GM20431 (cell line): ENCODE data around the gene COPS4.
"Not testable (repeated sequence)": the region's sequence is repeated elsewhere in the genome, so short reads cannot be mapped to it uniquely, and the experiment has no call there.

Experiments used
- in situ Hi-C: fragments of 300-500 bp; cut with MseI, MboI; formaldehyde crosslinking; loops from one replicate; pipeline ENCODE4 v1.15.0; 2020; ENCODE audit warnings: low sequenced_read_pairs; ENCODE audit not compliant: unreplicated experiment

Gene COPS4

DNA sequence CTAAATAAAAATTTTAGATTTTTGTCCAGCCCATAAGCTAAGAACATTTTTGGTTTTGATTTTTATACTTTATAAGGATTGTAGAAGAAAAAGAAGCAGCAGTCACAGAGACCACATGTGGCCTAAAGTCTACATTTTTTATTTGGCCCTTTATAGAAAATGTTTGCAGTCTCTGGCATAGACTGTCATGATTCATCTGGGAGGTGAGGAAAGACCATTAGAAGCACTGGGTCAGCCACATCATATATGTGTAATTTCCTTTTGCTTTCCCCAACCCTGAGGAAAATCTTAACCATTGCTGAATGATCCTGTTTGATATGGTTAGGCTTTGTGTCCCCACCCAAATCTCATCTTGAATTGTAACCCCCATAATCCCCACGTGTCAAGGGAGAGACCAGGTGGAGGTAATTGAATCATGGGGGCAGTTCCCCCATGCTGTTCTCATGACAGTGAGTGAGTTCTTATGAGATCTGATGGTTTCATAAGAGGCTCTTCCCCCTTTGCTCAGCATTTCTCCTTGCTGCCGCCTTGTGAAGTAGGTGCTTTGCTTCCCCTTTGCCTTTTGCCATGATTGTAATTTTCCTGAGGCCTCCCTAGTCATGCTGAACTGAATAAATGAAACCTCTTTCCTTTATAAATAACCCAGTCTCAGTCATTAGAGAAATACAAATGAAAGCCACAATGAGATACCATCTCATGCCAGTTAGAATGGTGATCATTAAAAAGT, 12.1 kb upstream of the COPS4 start:
- in situ Hi-C loops: no loop called here

- in situ Hi-C loops: not testable (repeated sequence)
Measured at GRCh38 chr4:83023599-83023998, 11.4 kb upstream of the COPS4 start.

- in situ Hi-C loops: no loop called here
Measured at GRCh38 chr4:83024233-83024632, 10.8 kb upstream of the COPS4 start.

- in situ Hi-C loops: no loop called here
Measured at GRCh38 chr4:83025563-83025962, 9.4 kb upstream of the COPS4 start.

DNA sequence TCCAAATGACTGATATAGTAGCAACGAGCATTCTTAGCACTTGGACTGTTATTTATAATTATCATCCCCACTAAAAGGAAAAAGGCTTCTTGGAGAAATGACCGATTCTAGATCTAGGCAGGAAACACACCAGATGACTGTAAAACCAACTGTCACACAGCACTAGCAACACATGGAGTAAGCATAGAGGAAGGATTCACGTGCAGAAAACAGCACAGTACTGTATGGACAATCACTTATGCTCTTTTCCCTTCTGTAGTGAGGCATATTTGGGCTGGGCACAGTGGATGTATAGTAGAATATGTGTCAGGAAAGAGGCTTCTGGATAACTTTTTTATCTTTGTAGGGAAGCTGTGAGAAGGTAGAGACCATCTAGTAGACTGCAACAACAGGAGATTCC, 6.0 kb upstream of the COPS4 start:
- in situ Hi-C loops: no loop called here

GRCh38 chr4:83029688-83030087, 5.3 kb upstream of the COPS4 start:
- in situ Hi-C loops: no loop called here

- in situ Hi-C loops: no loop called here
Measured at GRCh38 chr4:83036991-83037665, 2.1 kb downstream of the COPS4 start.

GRCh38 chr4:83040269-83040668, 5.3 kb downstream of the COPS4 start:
- in situ Hi-C loops: no loop called here

- in situ Hi-C loops: not testable (repeated sequence)
Measured at GRCh38 chr4:83043157-83043556, 8.2 kb downstream of the COPS4 start.

DNA sequence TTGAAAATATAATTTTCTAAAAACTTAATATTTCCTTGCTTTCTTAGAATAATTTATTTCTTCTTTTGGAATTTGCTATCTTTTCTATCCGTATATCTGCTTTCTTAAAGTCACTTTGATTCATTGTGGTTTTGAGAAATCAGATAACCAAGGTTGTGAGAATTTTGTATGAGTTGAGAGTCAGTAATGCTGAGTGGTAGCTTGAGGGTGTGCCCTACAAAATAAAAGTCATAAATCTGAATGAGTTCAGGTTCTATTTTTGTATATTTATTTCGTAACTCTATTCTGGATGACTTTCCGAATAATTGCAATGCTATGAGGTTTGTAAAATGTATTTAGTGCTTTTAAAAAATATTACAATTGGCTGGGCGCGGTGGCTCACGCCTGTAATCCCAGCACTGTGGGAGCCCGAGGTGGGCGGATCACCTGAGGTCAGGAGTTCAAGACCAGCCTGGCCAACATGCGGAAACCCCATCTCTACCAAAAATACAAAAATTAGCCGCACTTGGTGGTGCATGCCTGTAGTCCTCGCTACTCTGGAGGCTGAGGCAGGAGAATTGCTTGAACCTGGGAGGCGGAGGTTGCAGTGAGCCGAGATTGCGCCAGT, 8.9 kb downstream of the COPS4 start:
- in situ Hi-C loops: no loop called here

DNA sequence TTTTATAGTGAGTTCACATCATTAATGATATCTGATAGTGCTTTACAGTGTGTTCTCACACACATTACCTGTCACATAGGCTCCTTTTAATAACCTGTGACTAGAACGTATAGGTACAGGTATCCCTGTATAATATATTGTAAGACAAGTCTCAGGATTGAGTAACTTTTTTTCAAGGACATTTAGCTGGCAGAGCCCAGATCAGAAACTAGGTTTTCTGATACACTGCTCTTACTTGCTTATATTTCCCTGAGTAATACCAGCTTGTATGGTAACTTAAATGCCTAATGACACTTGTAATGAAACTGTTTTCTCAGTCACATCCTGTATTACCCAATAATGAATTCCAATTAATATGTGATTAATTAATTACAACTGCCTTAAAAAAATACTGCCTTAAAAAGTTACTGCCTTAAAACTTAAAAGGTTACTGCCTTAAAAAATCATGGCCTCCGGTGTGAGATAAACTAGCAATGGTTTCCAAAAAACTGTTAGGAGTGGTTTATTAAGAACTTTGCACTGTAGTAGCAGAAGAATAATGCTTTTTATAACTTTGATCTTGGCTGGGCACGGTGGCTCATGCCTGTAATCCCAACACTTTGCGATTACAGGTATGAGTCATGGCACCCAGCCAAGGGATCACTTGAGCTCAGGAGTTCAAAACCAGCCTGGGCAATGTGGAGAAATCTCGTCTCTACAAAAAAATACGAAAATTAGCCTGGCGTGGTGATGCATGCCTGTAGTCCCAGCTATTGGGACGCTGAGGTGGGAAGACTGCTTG, 11.9 kb downstream of the COPS4 start:
- in situ Hi-C loops: no loop called here

DNA sequence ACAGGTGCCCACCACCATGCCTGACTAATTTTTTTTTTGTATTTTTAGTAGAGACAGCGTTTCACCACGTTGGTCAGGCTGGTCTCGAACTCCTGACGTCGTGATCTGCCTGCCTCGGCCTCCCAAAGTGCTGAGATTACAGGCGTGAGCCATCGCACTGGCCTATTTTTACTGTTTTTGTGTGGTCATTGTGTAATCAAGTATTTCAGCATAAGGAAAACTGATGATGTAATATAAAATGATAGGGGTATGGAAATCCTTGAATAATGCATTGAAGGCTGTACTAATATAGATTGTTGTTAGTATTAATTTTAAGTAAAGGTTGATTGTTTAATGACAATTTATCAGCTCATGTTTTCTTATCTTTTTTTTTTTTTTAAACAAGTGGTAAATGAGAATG, 13.8 kb downstream of the COPS4 start:
- in situ Hi-C loops: not testable (repeated sequence)

GRCh38 chr4:83054928-83055327, 19.9 kb downstream of the COPS4 start:
- in situ Hi-C loops: loop anchor here (10.0 kb wide), 1 partner anchor 220 kb away; no protein-coding TSS in a partner anchor

DNA sequence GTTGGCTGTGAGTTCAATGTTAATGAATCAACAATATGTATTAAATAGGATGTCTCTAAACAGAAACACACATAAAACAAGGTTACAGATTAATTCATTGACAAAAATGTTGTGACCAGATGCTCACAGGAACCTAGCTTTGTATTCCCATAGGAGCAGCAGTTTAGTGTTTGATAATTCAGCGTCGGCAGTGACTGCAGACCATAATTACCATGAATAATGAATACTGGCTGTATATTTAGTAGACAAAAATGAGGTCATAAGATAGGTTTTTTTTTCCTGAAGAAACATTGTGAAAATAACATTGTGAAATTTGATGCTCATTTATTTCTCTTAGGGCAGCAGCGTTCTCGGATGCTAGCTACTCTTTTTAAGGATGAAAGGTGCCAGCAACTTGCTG, 27.8 kb downstream of the COPS4 start:
- in situ Hi-C loops: no loop called here

GRCh38 chr4:83065266-83065665, 30.3 kb downstream of the COPS4 start:
- in situ Hi-C loops: no loop called here

DNA sequence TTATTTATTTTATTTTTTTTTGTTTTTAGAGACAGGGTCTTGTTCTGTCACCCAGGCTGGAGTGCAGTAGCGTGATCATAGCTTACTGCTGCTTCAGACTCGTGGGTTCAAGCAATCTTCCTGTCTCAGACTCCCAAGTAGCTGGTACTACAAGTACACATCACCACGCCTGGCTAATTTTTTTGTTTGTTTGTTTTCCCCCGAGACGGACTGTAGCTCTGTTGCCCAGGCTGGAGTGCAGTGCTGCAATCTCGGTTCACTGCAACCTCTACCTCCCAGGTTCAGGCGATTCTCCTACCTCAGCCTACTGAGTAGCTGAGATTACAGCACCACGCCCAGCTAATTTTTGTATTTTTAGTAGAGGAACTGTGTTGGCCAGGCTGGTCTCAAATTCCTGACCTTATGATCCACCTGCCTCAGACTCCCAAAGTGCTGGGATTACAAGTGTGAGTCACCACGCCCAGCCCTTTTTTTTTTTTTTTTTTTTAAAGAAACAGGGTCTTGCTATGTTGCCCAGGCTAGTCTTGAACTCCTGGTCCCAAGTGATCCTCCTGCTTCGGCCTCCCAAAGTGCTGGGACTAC, 32.2 kb downstream of the COPS4 start:
- in situ Hi-C loops: no loop called here

GRCh38 chr4:83071116-83071515, 36.1 kb downstream of the COPS4 start:
- in situ Hi-C loops: no loop called here

DNA sequence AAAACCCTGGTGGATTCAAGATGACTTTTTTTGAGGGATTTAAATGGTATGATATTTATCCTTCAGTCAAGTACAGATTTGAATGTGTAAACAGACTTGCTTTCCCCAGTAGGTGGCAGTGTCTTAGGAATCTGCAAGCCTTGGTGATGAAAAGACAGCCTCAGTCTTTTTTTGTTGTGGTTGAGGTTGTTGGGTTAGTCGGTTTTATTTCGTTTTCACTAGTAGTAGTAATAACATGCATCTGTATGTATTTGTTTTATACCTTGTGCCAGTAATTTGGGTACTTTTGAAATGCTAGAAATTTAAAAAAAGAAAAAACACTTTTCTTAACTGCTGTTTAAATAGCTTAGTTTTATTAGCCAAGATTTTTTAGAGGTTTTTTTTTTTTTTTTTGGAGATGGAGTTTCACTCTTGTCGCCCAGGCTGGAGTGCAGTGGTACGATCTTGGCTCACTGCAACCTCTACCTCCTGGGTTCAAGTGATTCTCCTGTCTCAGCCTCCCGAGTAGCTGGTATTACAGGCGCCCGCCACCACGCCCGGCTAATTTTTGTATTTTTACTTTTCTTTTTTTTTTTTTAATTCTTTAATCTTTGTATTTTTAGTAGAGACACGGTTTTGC, 39.2 kb downstream of the COPS4 start:
- in situ Hi-C loops: no loop called here

DNA sequence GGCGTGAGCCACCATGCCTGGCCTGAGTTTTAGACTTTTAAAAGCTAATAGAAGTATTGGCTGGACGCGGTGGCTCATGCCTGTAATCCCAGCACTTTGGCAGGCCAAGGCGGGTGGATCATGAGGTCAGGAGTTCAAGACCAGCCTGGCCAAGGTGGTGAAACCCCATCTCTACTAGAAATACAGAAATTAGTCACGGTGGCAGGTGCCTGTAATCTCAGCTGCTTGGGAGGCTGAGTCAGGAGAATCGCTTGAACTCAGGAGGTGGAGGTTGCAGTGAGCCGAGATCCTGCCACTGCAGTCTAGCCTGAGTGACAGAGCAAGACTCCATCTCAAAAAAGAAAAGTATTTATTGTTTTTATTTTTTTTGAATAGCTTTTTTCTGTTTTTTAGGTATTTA, 39.8 kb downstream of the COPS4 start:
- in situ Hi-C loops: not testable (repeated sequence)
